ENCODE results near the gene LIME1. TPM values are rescaled to one million over a fixed set of nuclear protein-coding genes. Genes with fewer than 3 reads are reported as not detected.

LIME1 gene
- total and polyA plus RNA-seq, 2 of the 4 experiments (the other 2 are of a cell fraction), result 0.36 to 7.8 TPM

DNA sequence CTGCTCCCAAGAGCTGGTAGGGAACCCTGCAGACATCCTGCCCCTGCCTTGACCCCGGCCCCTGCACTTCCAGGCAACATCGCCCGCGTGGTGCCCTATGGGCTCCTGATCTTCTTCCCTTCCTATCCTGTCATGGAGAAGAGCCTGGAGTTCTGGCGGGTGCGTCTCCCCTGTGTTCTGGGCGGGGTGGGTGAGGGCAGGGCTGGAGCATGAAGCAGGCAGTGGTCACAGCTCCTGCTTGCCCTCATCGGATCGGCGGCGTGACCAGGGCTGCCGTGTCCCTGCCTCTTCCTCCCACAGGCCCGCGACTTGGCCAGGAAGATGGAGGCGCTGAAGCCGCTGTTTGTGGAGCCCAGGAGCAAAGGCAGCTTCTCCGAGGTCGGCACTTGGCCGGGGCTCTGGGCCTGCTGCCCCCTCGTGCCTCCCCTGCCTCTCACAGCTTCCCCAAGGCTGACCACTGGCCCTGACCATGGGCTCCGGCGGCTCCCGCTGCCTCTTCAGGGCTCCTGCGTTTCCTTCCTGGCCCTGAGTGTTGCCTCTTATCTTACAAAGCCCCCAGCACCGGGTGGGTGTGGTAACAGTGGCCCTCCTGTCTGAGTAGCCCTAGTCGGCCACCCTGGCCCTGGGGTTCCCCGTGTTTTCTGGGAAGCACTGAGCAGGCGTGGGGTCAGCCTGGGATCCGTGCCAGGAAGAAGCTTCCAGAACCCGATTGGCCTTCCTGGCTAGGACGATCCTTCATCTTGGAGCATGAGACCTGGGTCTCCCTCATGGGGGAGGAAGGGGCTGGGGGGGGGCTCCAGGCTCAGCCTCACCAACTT lies 48.0 kb upstream of the LIME1 start:
- Histone ChIP-seq H3K36me3 (ENCODE audit: control insufficient read depth, insufficient read depth, low read length) (0 out of 2 replicates have a peak, but pooled peaks cover 3% of the 10 kb centered on the region), H2BK5ac (ENCODE audit: low read depth, low read length, poor library complexity, severe bottlenecking) (no peak overlapping the region), H4K8ac (ENCODE audit: low read depth in 2 of 2, low read length in 2 of 2) (no peak overlapping the region), H3K9me1 (ENCODE audit: insufficient read depth, low read length) (peaks cover 16% of the 10 kb centered on the region), H2BK15ac (ENCODE audit: low read depth, low read length) (no peak overlapping the region), H3K56ac (ENCODE audit: extremely low read depth, insufficient read depth, low read length) (no peak overlapping the region), H3K9me3 (ENCODE audit: control insufficient read depth, insufficient read depth, low read length) (no peaks in the 10 kb centered on the region), H3K23ac (ENCODE audit: low read depth, low read length) (no peak overlapping the region), H3K4ac (ENCODE audit: low read depth, low read length) (0 out of 2 replicates have a peak overlapping the region, but pooled peaks have one; percentile 7), H2AFZ (replicated peaks; ENCODE audit: low read length, poor library complexity) (no peak overlapping the region), H2AK5ac (ENCODE audit: low read depth, low read length) (peak overlapping the region; percentile 85), H3K14ac (replicated peaks; ENCODE audit: low read depth, low read length) (no peak overlapping the region), H2BK20ac (ENCODE audit: low read depth, low read length) (no peak overlapping the region), H2AK9ac (replicated peaks; ENCODE audit: low read depth, low read length, poor library complexity) (peak overlapping the region; percentile 82), H3K4me3 (ENCODE audit: insufficient read depth, low read depth, low read length) (no peak overlapping the region), H3K9ac (ENCODE audit: low read depth, low read length) (no peak overlapping the region), H4K5ac (ENCODE audit: low read depth, low read length) (no peak overlapping the region), H3K18ac (ENCODE audit: low read depth, low read length) (no peak overlapping the region), H3K27ac (ENCODE audit: insufficient read depth, low read length) (no peak overlapping the region), H4K20me1 (ENCODE audit: insufficient read depth, low read length) (no peaks in the 10 kb centered on the region), H2BK120ac (ENCODE audit: low read depth, low read length) (peak overlapping the region; percentile 15), H4K91ac (ENCODE audit: insufficient read depth, low read depth, low read length) (no peak overlapping the region; the same call in 1 of the 2 replicates), H3K4me1 (ENCODE audit: control insufficient read depth, insufficient read depth, low read length) (peaks cover 15% of the 10 kb centered on the region), H3K79me1 (ENCODE audit: low read depth in 1 of 2, low read length in 2 of 2) (peaks cover 6 to 26% of the 10 kb centered on the region in 2 experiments; a peak in 3 of 4 replicates), H3K4me2 (ENCODE audit: low read depth, low read length) (no peak overlapping the region), H3K27me3 (ENCODE audit: control insufficient read depth, insufficient read depth, low read length) (no peaks in the 10 kb centered on the region)
- no TSS peak for BruUV-seq (replicated peaks)
- dilution Hi-C loops (cut with HindIII; ENCODE audit: low sequenced_read_pairs, unreplicated experiment), result no loop called here
- intact Hi-C loops (cut with micrococcal nuclease), result no loop called here
- CTCF ChIA-PET, result no interaction called here
- WGBS, 2 experiments (ENCODE audit: extremely low coverage in 2 of 2, insufficient read length in 1 of 2), result 94% methylated on average over 6 of the region's 31 CpGs; no CpG with 5 or more reads in 1 of the 2 experiments
- in situ Hi-C loops (cut with MboI; ENCODE audit: low sequenced_read_pairs), result no loop called here
- ATAC-seq (ENCODE audit: low read depth) (no peak), DNase-seq (no peak)
- POLR2A ChIA-PET (ENCODE audit: unreplicated experiment), result no interaction called here
- no peak for TF ChIP-seq MXI1 (IDR thresholded peaks at IDR 0.05; ENCODE audit: borderline replicate concordance, low read depth, low read length)
- no peak for TF ChIP-seq NFE2L2 (IDR thresholded peaks at IDR 0.05; ENCODE audit: low read depth, low read length)
- no peak for TF ChIP-seq RAD21 (IDR thresholded peaks at IDR 0.05; ENCODE audit: low read length)
- TF ChIP-seq BHLHE40 (IDR thresholded peaks at IDR 0.05; ENCODE audit: low read depth, low read length), result no peak
- TF ChIP-seq, protein P1, sequence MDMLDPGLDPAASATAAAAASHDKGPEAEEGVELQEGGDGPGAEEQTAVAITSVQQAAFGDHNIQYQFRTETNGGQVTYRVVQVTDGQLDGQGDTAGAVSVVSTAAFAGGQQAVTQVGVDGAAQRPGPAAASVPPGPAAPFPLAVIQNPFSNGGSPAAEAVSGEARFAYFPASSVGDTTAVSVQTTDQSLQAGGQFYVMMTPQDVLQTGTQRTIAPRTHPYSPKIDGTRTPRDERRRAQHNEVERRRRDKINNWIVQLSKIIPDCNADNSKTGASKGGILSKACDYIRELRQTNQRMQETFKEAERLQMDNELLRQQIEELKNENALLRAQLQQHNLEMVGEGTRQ (IDR thresholded peaks at IDR 0.05; ENCODE audit: low read depth, low read length), result no peak
- TF ChIP-seq, protein P2, sequence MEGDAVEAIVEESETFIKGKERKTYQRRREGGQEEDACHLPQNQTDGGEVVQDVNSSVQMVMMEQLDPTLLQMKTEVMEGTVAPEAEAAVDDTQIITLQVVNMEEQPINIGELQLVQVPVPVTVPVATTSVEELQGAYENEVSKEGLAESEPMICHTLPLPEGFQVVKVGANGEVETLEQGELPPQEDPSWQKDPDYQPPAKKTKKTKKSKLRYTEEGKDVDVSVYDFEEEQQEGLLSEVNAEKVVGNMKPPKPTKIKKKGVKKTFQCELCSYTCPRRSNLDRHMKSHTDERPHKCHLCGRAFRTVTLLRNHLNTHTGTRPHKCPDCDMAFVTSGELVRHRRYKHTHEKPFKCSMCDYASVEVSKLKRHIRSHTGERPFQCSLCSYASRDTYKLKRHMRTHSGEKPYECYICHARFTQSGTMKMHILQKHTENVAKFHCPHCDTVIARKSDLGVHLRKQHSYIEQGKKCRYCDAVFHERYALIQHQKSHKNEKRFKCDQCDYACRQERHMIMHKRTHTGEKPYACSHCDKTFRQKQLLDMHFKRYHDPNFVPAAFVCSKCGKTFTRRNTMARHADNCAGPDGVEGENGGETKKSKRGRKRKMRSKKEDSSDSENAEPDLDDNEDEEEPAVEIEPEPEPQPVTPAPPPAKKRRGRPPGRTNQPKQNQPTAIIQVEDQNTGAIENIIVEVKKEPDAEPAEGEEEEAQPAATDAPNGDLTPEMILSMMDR (conservative IDR thresholded peaks at IDR 0.05; ENCODE audit: low read depth, low read length), result no peak
- no peak for TF ChIP-seq MAZ (IDR thresholded peaks at IDR 0.05; ENCODE audit: borderline replicate concordance, low read depth, low read length)
- TF ChIP-seq RFX5 (IDR thresholded peaks at IDR 0.05; ENCODE audit: low read depth, low read length), result no peak
- TF ChIP-seq CHD1 (IDR thresholded peaks at IDR 0.05; ENCODE audit: low read depth, low read length), result no peak
- TF ChIP-seq POLR2A (IDR thresholded peaks at IDR 0.05; ENCODE audit: low read depth, low read length), result no peak
- no peak for TF ChIP-seq MAFK (IDR thresholded peaks at IDR 0.05; ENCODE audit: low read depth, low read length)
- no peak for TF ChIP-seq SMC3 (IDR thresholded peaks at IDR 0.05; ENCODE audit: low read depth, low read length)
- no peak for TF ChIP-seq RCOR1 (IDR thresholded peaks at IDR 0.05; ENCODE audit: insufficient replicate concordance, low read length)
- TF ChIP-seq CEBPB (IDR thresholded peaks at IDR 0.05; ENCODE audit: low read depth, low read length), result no peak
- TF ChIP-seq, protein P3, sequence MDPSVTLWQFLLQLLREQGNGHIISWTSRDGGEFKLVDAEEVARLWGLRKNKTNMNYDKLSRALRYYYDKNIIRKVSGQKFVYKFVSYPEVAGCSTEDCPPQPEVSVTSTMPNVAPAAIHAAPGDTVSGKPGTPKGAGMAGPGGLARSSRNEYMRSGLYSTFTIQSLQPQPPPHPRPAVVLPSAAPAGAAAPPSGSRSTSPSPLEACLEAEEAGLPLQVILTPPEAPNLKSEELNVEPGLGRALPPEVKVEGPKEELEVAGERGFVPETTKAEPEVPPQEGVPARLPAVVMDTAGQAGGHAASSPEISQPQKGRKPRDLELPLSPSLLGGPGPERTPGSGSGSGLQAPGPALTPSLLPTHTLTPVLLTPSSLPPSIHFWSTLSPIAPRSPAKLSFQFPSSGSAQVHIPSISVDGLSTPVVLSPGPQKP (IDR thresholded peaks at IDR 0.05; ENCODE audit: borderline replicate concordance, low read depth, low read length), result no peak

Data from IMR-90 (cell line).